Neuronal stem cell (in vitro differentiated cells): Measurements from ENCODE around the gene APLP2.

ENCODE experiments used
- DNase-seq: peaks from one replicate; pipeline ENCODE4 v3.0.0-alpha.2; 2013; ENCODE audit warnings: low spot score
- H2AFZ ChIP-seq: one replicate; pipeline ENCODE4 v1.6.1; 2013; ENCODE audit warnings: mild to moderate bottlenecking, low read length, inconsistent platforms
- H2AK5ac ChIP-seq: 2 replicates; pipeline ENCODE4 v1.6.1; 2013; ENCODE audit warnings: low read depth, mild to moderate bottlenecking, inconsistent platforms, low read length, moderate library complexity, mixed read lengths
- H2BK120ac ChIP-seq: 2 replicates; pipeline ENCODE4 v1.6.1; 2013; ENCODE audit warnings: low read depth, mild to moderate bottlenecking, inconsistent platforms, low read length, moderate library complexity, mixed read lengths
- H2BK12ac ChIP-seq: one replicate; pipeline ENCODE4 v1.6.1; 2013; ENCODE audit warnings: low read length, inconsistent platforms
- H2BK15ac ChIP-seq: 2 replicates; pipeline ENCODE4 v1.6.1; 2013; ENCODE audit warnings: mild to moderate bottlenecking, low read length, inconsistent platforms, mixed read lengths
- H2BK5ac ChIP-seq: one replicate; pipeline ENCODE4 v1.6.1; 2013; ENCODE audit warnings: inconsistent platforms, mild to moderate bottlenecking, low read length, moderate library complexity
- H3K14ac ChIP-seq: one replicate; pipeline ENCODE4 v1.6.1; 2013; ENCODE audit warnings: low read length, inconsistent platforms
- H3K18ac ChIP-seq: 2 replicates; pipeline ENCODE4 v1.6.1; 2013; ENCODE audit warnings: low read length, inconsistent platforms
- H3K23ac ChIP-seq: 2 replicates; pipeline ENCODE4 v1.6.1; 2013; ENCODE audit warnings: low read depth, mild to moderate bottlenecking, mixed read lengths, low read length, inconsistent platforms; ENCODE audit not compliant: poor library complexity
- H3K27ac ChIP-seq: replicated peaks from 3 replicates; pipeline ENCODE4 v1.5.1; 2013; ENCODE audit warnings: low read length, inconsistent platforms
- H3K27me3 ChIP-seq, 3 experiments: 2 replicates each; pipeline ENCODE4 v1.6.1; 2013; ENCODE audit warnings: low read length in 3 of 3, mild to moderate bottlenecking in 2 of 3, inconsistent platforms in 1 of 3, low read depth in 1 of 3, mixed read lengths in 1 of 3, moderate library complexity in 1 of 3; ENCODE audit not compliant: control insufficient read depth in 3 of 3, insufficient read depth in 3 of 3
- H3K36me3 ChIP-seq, 2 donors: replicated peaks in 1 of 2; 2 replicates each; pipeline ENCODE4 v1.6.1; 2013; ENCODE audit warnings: low read length in 2 of 2; ENCODE audit not compliant: control insufficient read depth in 2 of 2, insufficient read depth in 2 of 2
- H3K4ac ChIP-seq: 2 replicates; pipeline ENCODE4 v1.6.1; 2013; ENCODE audit warnings: inconsistent platforms, mild to moderate bottlenecking, low read length, moderate library complexity
- H3K4me1 ChIP-seq, 2 donors: 1 replicate in 1 of 2; 2 replicates in 1 of 2; pipeline ENCODE4 v1.6.1; 2013; ENCODE audit warnings: low read length in 2 of 2, low read depth in 1 of 2; ENCODE audit not compliant: control insufficient read depth in 2 of 2, insufficient read depth in 1 of 2
- H3K4me2 ChIP-seq: one replicate; pipeline ENCODE4 v1.6.1; 2013; ENCODE audit warnings: mild to moderate bottlenecking, low read length, inconsistent platforms; ENCODE audit not compliant: insufficient read depth, poor library complexity, severe bottlenecking
- H3K4me3 ChIP-seq, 2 donors: 2 replicates each; pipeline ENCODE4 v1.5.1; 2013; ENCODE audit warnings: low read length in 2 of 2, mild to moderate bottlenecking in 2 of 2, inconsistent platforms in 1 of 2, moderate library complexity in 1 of 2
- H3K79me1 ChIP-seq: one replicate; pipeline ENCODE4 v1.6.1; 2013; ENCODE audit warnings: low read depth, mild to moderate bottlenecking, inconsistent platforms, low read length, moderate library complexity
- H3K9ac ChIP-seq: one replicate; pipeline ENCODE4 v1.6.1; 2013; ENCODE audit warnings: mild to moderate bottlenecking, low read depth, low read length, inconsistent platforms; ENCODE audit not compliant: poor library complexity
- H3K9me3 ChIP-seq, 2 donors: replicated peaks in 1 of 2; 2 replicates each; pipeline versions ENCODE3 to v1.6.1; 2013; ENCODE audit warnings: low read length in 2 of 2, mild to moderate bottlenecking in 2 of 2, inconsistent platforms in 1 of 2, low read depth in 1 of 2, mixed read lengths in 1 of 2, moderate library complexity in 1 of 2; ENCODE audit not compliant: control insufficient read depth in 2 of 2, insufficient read depth in 1 of 2
- H4K8ac ChIP-seq: one replicate; pipeline ENCODE4 v1.6.1; 2013; ENCODE audit warnings: low read depth, mild to moderate bottlenecking, inconsistent platforms, low read length, moderate library complexity
- H4K91ac ChIP-seq: one replicate; pipeline ENCODE4 v1.6.1; 2013; ENCODE audit warnings: low read length, low read depth, mild to moderate bottlenecking, inconsistent platforms; ENCODE audit not compliant: poor library complexity
- WGBS, 2 donors: extraction: QIAGEN DNeasy Blood & Tissue Kit; methylation state at CpG; one replicate each; pipeline ENCODE4 v1.1.7; 2013; ENCODE audit warnings: missing lambda C conversion rate in 2 of 2, mixed read lengths in 1 of 2; ENCODE audit not compliant: insufficient read length in 2 of 2, insufficient replicate concordance in 1 of 2; ENCODE audit errors: extremely low coverage in 2 of 2; 5-methylcytosine and 5-hydroxymethylcytosine counted together

Gene APLP2

DNA sequence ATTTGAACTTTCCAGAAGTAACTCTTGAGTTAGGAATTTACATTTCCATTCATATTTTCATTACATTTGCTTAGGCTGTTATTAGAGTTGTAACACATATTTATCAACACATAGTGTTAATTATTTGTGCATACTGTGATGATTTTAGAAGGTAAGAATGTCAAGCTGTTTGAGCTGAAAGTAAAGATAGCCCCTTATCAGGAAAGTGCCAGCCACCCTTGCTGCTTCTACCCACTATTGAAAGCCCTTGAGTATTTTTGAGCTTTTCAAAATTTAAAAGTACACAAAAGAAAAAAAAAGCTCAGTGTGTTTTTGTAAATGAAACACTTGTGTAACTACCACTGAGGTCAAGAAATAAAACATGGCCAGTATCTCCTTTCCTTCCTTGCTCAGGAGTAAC is 8.0 kb downstream of the APLP2 start:
- Histone ChIP-seq H3K4me1 (peaks cover 0 to 4% of the 10 kb centered on the region in 2 donors), H4K8ac (no peak overlapping the region), H3K4me3 (no peak overlapping the region), H3K9ac (no peak overlapping the region), H3K9me3 (no peaks in the 10 kb centered on the region), H2BK120ac (no peak overlapping the region), H3K4me2 (no peak overlapping the region), H3K27me3 (no peaks in the 10 kb centered on the region), H2AK5ac (no peak overlapping the region), H3K4ac (no peak overlapping the region), H3K18ac (no peak overlapping the region), H2BK12ac (no peak overlapping the region), H2BK5ac (no peak overlapping the region), H3K14ac (no peak overlapping the region), H2BK15ac (no peak overlapping the region), H3K23ac (no peak overlapping the region), H2AFZ (no peak overlapping the region), H3K27ac (no peak overlapping the region), H4K91ac (no peak overlapping the region), H3K36me3 (peaks cover 0 to 18% of the 10 kb centered on the region in 2 donors), H3K79me1 (peaks cover 2% of the 10 kb centered on the region)
- DNase-seq: no peak

- H3K27ac ChIP-seq: no peak overlapping the region
- WGBS, 2 donors: no CpG with 5 or more reads among the region's 6 CpGs
- no peak overlapping the region for H3K4me3 ChIP-seq
- no peak overlapping the region for H2BK12ac ChIP-seq
- H4K91ac ChIP-seq: no peak overlapping the region
- DNase-seq: no peak
- H2BK15ac ChIP-seq: no peak overlapping the region
- no peak overlapping the region for H2AK5ac ChIP-seq
- no peak overlapping the region for H3K4me2 ChIP-seq
- H3K4ac ChIP-seq: no peak overlapping the region
- no peak overlapping the region for H2BK5ac ChIP-seq
- peaks cover 2% of the 10 kb centered on the region for H3K79me1 ChIP-seq
- no peak overlapping the region for H3K23ac ChIP-seq
- peaks cover 0 to 22% of the 10 kb centered on the region in 2 donors for H3K36me3 ChIP-seq
- H3K18ac ChIP-seq: no peak overlapping the region
- H3K4me1 ChIP-seq: peaks cover 0 to 4% of the 10 kb centered on the region in 2 donors
- no peak overlapping the region for H2BK120ac ChIP-seq
- H2AFZ ChIP-seq: no peak overlapping the region
- no peaks in the 10 kb centered on the region for H3K27me3 ChIP-seq
- no peak overlapping the region for H3K14ac ChIP-seq
- no peak overlapping the region for H4K8ac ChIP-seq
- no peak overlapping the region for H3K9ac ChIP-seq
- H3K9me3 ChIP-seq: no peaks in the 10 kb centered on the region
Measured at GRCh38 chr11:130078080-130078479, 8.4 kb downstream of the APLP2 start.

GRCh38 chr11:130085671-130086290 is 16.1 kb downstream of the APLP2 start:
- H3K23ac ChIP-seq: no peak overlapping the region
- H2BK12ac ChIP-seq: no peak overlapping the region

GRCh38 chr11:130086669-130087068 is 17.0 kb downstream of the APLP2 start:
- no peak overlapping the region for H4K8ac ChIP-seq
- no peak overlapping the region for H3K18ac ChIP-seq
- no peak overlapping the region for H2BK15ac ChIP-seq
- H3K4me2 ChIP-seq: no peak overlapping the region
- no peak overlapping the region for H3K4ac ChIP-seq
- H4K91ac ChIP-seq: no peak overlapping the region
- peaks cover 0 to 20% of the 10 kb centered on the region in 2 donors for H3K4me1 ChIP-seq
- H3K14ac ChIP-seq: no peak overlapping the region
- no peak overlapping the region for H3K9ac ChIP-seq
- peaks cover 0 to 20% of the 10 kb centered on the region in 2 donors for H3K36me3 ChIP-seq
- no peak overlapping the region for H3K23ac ChIP-seq
- H2BK12ac ChIP-seq: no peak overlapping the region
- H2BK120ac ChIP-seq: no peak overlapping the region
- H2AFZ ChIP-seq: no peak overlapping the region
- H3K9me3 ChIP-seq: peaks cover 0 to 22% of the 10 kb centered on the region in 2 donors
- no peak overlapping the region for H2AK5ac ChIP-seq
- no peaks in the 10 kb centered on the region for H3K27me3 ChIP-seq
- WGBS, 2 donors: no CpG with 5 or more reads among the region's 2 CpGs
- DNase-seq: no peak
- no peak overlapping the region for H2BK5ac ChIP-seq
- peaks cover 2% of the 10 kb centered on the region for H3K79me1 ChIP-seq
- H3K27ac ChIP-seq: no peak overlapping the region
- H3K4me3 ChIP-seq: no peak overlapping the region

More at GRCh38 chr11:130085671-130086290, 16.1 kb downstream of the APLP2 start:
- H3K9ac ChIP-seq: no peak overlapping the region
- H4K91ac ChIP-seq: no peak overlapping the region
- no peak overlapping the region for H2BK5ac ChIP-seq
- H3K4me3 ChIP-seq: no peak overlapping the region
- H4K8ac ChIP-seq: no peak overlapping the region
- peaks cover 0 to 20% of the 10 kb centered on the region in 2 donors for H3K4me1 ChIP-seq
- no peak overlapping the region for H2BK15ac ChIP-seq
- no peak overlapping the region for H3K18ac ChIP-seq
- WGBS, 2 donors: no CpG with 5 or more reads among the region's 6 CpGs
- no peak overlapping the region for H2BK120ac ChIP-seq
- H2AK5ac ChIP-seq: no peak overlapping the region
- H3K4ac ChIP-seq: no peak overlapping the region
- DNase-seq: no peak
- H3K27ac ChIP-seq: no peak overlapping the region
- no peaks in the 10 kb centered on the region for H3K27me3 ChIP-seq
- H3K9me3 ChIP-seq: peaks cover 0 to 22% of the 10 kb centered on the region in 2 donors
- no peak overlapping the region for H3K14ac ChIP-seq
- peaks cover 2% of the 10 kb centered on the region for H3K79me1 ChIP-seq
- no peak overlapping the region for H3K4me2 ChIP-seq
- no peak overlapping the region for H2AFZ ChIP-seq
- peaks cover 0 to 20% of the 10 kb centered on the region in 2 donors for H3K36me3 ChIP-seq
